GM21786 (cell line): Measurements from ENCODE around the gene ADAM11.
"Not testable (repeated sequence)": the region's sequence is repeated elsewhere in the genome, so short reads cannot be mapped to it uniquely, and the experiment has no call there.

ENCODE experiments used
- ATAC-seq: cut with Tn5 transposase; IDR thresholded peaks from one replicate; pipeline ENCODE4 v1.9.1; 2021; ENCODE audit not compliant: unreplicated experiment

Gene ADAM11

GRCh38 chr17:44758414-44759085 lies at the start of gene ADAM11:
Gene ADAM11, plus strand, starts transcription at chr17:44758988. Its CDS starts 212 bp downstream, at chr17:44759200.
- no peak for ATAC-seq

- no peak for ATAC-seq
Measured at GRCh38 chr17:44719444-44719843, 39.3 kb upstream of the ADAM11 start.

GRCh38 chr17:44722254-44722653 lies 36.5 kb upstream of the ADAM11 start:
- ATAC-seq, result no peak

GRCh38 chr17:44726121-44726520 lies 32.7 kb upstream of the ADAM11 start:
- ATAC-seq, result not testable (repeated sequence)

- ATAC-seq, result no peak
Measured at GRCh38 chr17:44733753-44734152, 25.0 kb upstream of the ADAM11 start.

- ATAC-seq, result no peak
Measured at GRCh38 chr17:44734272-44734671, 24.5 kb upstream of the ADAM11 start.

GRCh38 chr17:44736551-44737240 lies 22.1 kb upstream of the ADAM11 start:
- no peak for ATAC-seq

- ATAC-seq, result peak; percentile 42
Measured at GRCh38 chr17:44738214-44738906, 20.4 kb upstream of the ADAM11 start.

GRCh38 chr17:44741316-44741715 lies 17.5 kb upstream of the ADAM11 start:
- ATAC-seq, result no peak

- no peak for ATAC-seq
Measured at GRCh38 chr17:44745301-44745700, 13.5 kb upstream of the ADAM11 start.

- ATAC-seq, result not testable (repeated sequence)
Measured at GRCh38 chr17:44745738-44746137, 13.1 kb upstream of the ADAM11 start.

GRCh38 chr17:44747566-44747965 lies 11.2 kb upstream of the ADAM11 start:
- no peak for ATAC-seq

- ATAC-seq, result no peak
Measured at GRCh38 chr17:44749076-44749979, 9.5 kb upstream of the ADAM11 start.

- no peak for ATAC-seq
Measured at GRCh38 chr17:44749980-44750318, 8.8 kb upstream of the ADAM11 start.

GRCh38 chr17:44751331-44751730 lies 7.5 kb upstream of the ADAM11 start:
- no peak for ATAC-seq

- ATAC-seq, result no peak
Measured at GRCh38 chr17:44751806-44752205, 7.0 kb upstream of the ADAM11 start.

GRCh38 chr17:44752953-44753861 lies 5.6 kb upstream of the ADAM11 start:
- ATAC-seq, result no peak

GRCh38 chr17:44754276-44754675 lies 4.5 kb upstream of the ADAM11 start:
- no peak for ATAC-seq

- ATAC-seq, result not testable (repeated sequence)
Measured at GRCh38 chr17:44755180-44755579, 3.6 kb upstream of the ADAM11 start.
